B cell (primary cell): ENCODE results near the gene PRDM15. TPM values are rescaled to one million over a fixed set of nuclear protein-coding genes. Genes with fewer than 3 reads are reported as not detected.

Experiments
- ATAC-seq: fragments of 200-7000 bp; cut with Tn5 transposase; one replicate; pipeline ENCODE4 v1.10.0; 2021; ENCODE audit warnings: low read depth, mild to moderate bottlenecking, moderate number of reproducible peaks, moderate library complexity
- CTCF ChIA-PET: fragments of 350-600 bp; sonication (Branson Sonifier 250); formaldehyde crosslinking; loops from one replicate; lab custom pipeline; 2021; ENCODE audit warnings: antibody characterized with exemption, inconsistent platforms; lab: Charles Lee
- POLR2A ChIA-PET: fragments of 350-600 bp; sonication (Branson Sonifier 250); formaldehyde crosslinking; loops from one replicate; lab custom pipeline; 2021; ENCODE audit warnings: antibody characterized with exemption; lab: Charles Lee
- DNase-seq: peaks from one replicate; pipeline ENCODE4 v3.0.0; 2013
- H2AFZ ChIP-seq: 2 replicates; pipeline ENCODE4 v1.6.1; 2012; ENCODE audit warnings: mild to moderate bottlenecking, low read depth, low read length; ENCODE audit not compliant: insufficient read depth, poor library complexity, severe bottlenecking
- H3K27ac ChIP-seq, 2 donors: 1 replicate in 1 of 2; 2 replicates in 1 of 2; pipeline ENCODE4 v1.5.1; 2012 to 2013; ENCODE audit warnings: low read length in 2 of 2, mild to moderate bottlenecking in 2 of 2, moderate library complexity in 1 of 2
- H3K27me3 ChIP-seq, 4 experiments: fragments of 200-600 bp in 1 of 4; sonication (generic) in 1 of 4; replicated peaks in 1 of 4; 1 replicate in 2 of 4; 2 replicates in 2 of 4; pipeline versions ENCODE4 v1.6.1 to v1.7.0; 2013 to 2016; ENCODE audit warnings: low read length in 3 of 4, mild to moderate bottlenecking in 2 of 4, mixed read lengths in 1 of 4, moderate library complexity in 1 of 4; ENCODE audit not compliant: insufficient read depth in 4 of 4, control insufficient read depth in 3 of 4; ENCODE audit errors: control extremely low read depth in 1 of 4
- H3K36me3 ChIP-seq, 2 experiments: replicated peaks in 1 of 2; 1 replicate in 1 of 2; 2 replicates in 1 of 2; pipeline versions ENCODE4 v1.6.1 to v1.7.1; 2013; ENCODE audit warnings: low read length in 1 of 2; ENCODE audit not compliant: insufficient read depth in 2 of 2, control insufficient read depth in 1 of 2; ENCODE audit errors: control extremely low read depth in 1 of 2, extremely low read depth in 1 of 2
- H3K4me1 ChIP-seq, 2 donors: fragments of 200-600 bp in 1 of 2; sonication (generic) in 1 of 2; 1 replicate in 1 of 2; 2 replicates in 1 of 2; pipeline versions ENCODE4 v1.5.1 to v1.6.1; 2013 to 2017; ENCODE audit warnings: low read length in 2 of 2; ENCODE audit not compliant: control insufficient read depth in 2 of 2, insufficient read depth in 2 of 2
- H3K4me2 ChIP-seq: replicated peaks from 2 replicates; pipeline ENCODE3; 2012; ENCODE audit warnings: mild to moderate bottlenecking, low read depth, low read length; ENCODE audit not compliant: poor library complexity, severe bottlenecking
- H3K4me3 ChIP-seq, 5 experiments: fragments of 200-600 bp in 1 of 5; sonication (generic) in 1 of 5; 1 replicate in 3 of 5; 2 replicates in 2 of 5; pipeline versions ENCODE4 v1.5.1 to v1.7.0; 2011 to 2016; ENCODE audit warnings: low read length in 4 of 5, mild to moderate bottlenecking in 4 of 5, low read depth in 2 of 5, control low read depth in 1 of 5, moderate library complexity in 1 of 5; ENCODE audit not compliant: insufficient read depth in 1 of 5; ENCODE audit errors: control extremely low read depth in 1 of 5, extremely low read depth in 1 of 5
- H3K79me2 ChIP-seq: fragments of 200-600 bp; sonication (generic); one replicate; pipeline ENCODE4 v1.6.0; 2016; ENCODE audit warnings: low read length; ENCODE audit not compliant: control insufficient read depth, insufficient read depth
- H3K9ac ChIP-seq: fragments of 200-600 bp; sonication (generic); 2 replicates; pipeline ENCODE4 v1.6.1; 2017; ENCODE audit warnings: mild to moderate bottlenecking, low read length, moderate library complexity
- H3K9me3 ChIP-seq, 3 donors: one replicate each; pipeline versions ENCODE4 v1.6.1 to v1.7.1; 2013; ENCODE audit warnings: low read length in 2 of 3; ENCODE audit not compliant: control insufficient read depth in 2 of 3, insufficient read depth in 1 of 3; ENCODE audit errors: control extremely low read depth in 1 of 3
- H4K20me1 ChIP-seq: 2 replicates; pipeline ENCODE4 v1.6.0; 2012; ENCODE audit warnings: mild to moderate bottlenecking, low read length; ENCODE audit not compliant: insufficient read depth, control insufficient read depth, poor library complexity, severe bottlenecking
- H3K27ac Mint-ChIP-seq: one replicate; pipeline ENCODE4 v1.8.0; 2021; ENCODE audit warnings: mixed read lengths
- H3K27me3 Mint-ChIP-seq: one replicate; pipeline ENCODE4 v1.8.0; 2021; ENCODE audit warnings: mixed read lengths
- H3K4me1 Mint-ChIP-seq: one replicate; pipeline ENCODE4 v1.8.0; 2021; ENCODE audit warnings: mixed read lengths
- H3K4me3 Mint-ChIP-seq: one replicate; pipeline ENCODE4 v1.8.0; 2021; ENCODE audit warnings: mixed read lengths
- H3K9me3 Mint-ChIP-seq: one replicate; pipeline ENCODE4 v1.8.0; 2022; ENCODE audit warnings: mixed read lengths; ENCODE audit not compliant: insufficient read depth
- CTCF ChIP-seq: fragments of 200-600 bp; IDR thresholded peaks from one replicate; pipeline ENCODE4 v1.8.0; 2022; ENCODE audit warnings: antibody characterized with exemption, mild to moderate bottlenecking
- EZH2 ChIP-seq: IDR thresholded peaks from 2 replicates; pipeline ENCODE4 v1.6.1; 2012; ENCODE audit warnings: borderline replicate concordance, low read depth, mild to moderate bottlenecking, moderate library complexity, low read length; ENCODE audit not compliant: insufficient read depth, poor library complexity, severe bottlenecking
- WGBS: methylation state at CpG from one replicate; pipeline ENCODE4 v1.1.5; 2013; ENCODE audit warnings: missing lambda C conversion rate; ENCODE audit not compliant: insufficient coverage; 5-methylcytosine and 5-hydroxymethylcytosine counted together
- intact Hi-C: fragments of 100-400 bp; cut with micrococcal nuclease; formaldehyde crosslinking; loops from one replicate; pipeline ENCODE4 v1.10.0; 2022
- polyA plus RNA-seq: library from polyadenylated mRNA; depleted of rRNA; stranded (reverse); fragments of >200 nt; gene quantifications from 2 replicates; pipeline ENCODE4 v1.2.3, GENCODE V29; 2012
- total RNA-seq, 2 donors: library from RNA; stranded (reverse); fragments of 120-200 nt in 1 of 2; gene quantifications; 1 replicate in 1 of 2; 2 replicates in 1 of 2; pipeline versions ENCODE4 v1.2.3 to v1.2.4, GENCODE V29; 2013 to 2022

PRDM15 gene
- total and polyA plus RNA-seq, 2 donors (not counting 1 experiment from before 2014, with no cell fraction given): 21.3 to 29.2 TPM

- Mint-ChIP-seq H3K27me3 (no peaks in the 10 kb centered on the region), H3K4me1 (peaks cover 45% of the 10 kb centered on the region), H3K9me3 (no peaks in the 10 kb centered on the region), H3K27ac (peak overlapping the region; percentile 66), H3K4me3 (peak overlapping the region; percentile 49)
- intact Hi-C loops: loop anchor here (5.0 kb wide), 1 partner anchor 34 kb away; no protein-coding TSS in a partner anchor
- no peak overlapping the region for H2AFZ ChIP-seq
- H3K4me1 ChIP-seq: peaks cover 6 to 42% of the 10 kb centered on the region in 2 donors
- H3K9me3 ChIP-seq: no peaks in the 10 kb centered on the region
- H3K9ac ChIP-seq: peak overlapping the region; percentile 13
- TF ChIP-seq EZH2: no peak
- no peak for TF ChIP-seq CTCF
- H3K27ac ChIP-seq: peak overlapping the region in 1 of 2 donors; percentile 6
- H3K79me2 ChIP-seq: no peaks in the 10 kb centered on the region
- H3K4me2 ChIP-seq: peak overlapping the region; percentile 42
- ChIA-PET CTCF (interaction anchor here (1.3 to 2.1 kb wide), 2 partner anchors 16 to 275 kb away, joined by 6 to 9 read pairs; no protein-coding TSS in a partner anchor), POLR2A (no interaction called here)
- DNase-seq (no peak), ATAC-seq (peak; percentile 31)
- H3K27me3 ChIP-seq: no peaks in the 10 kb centered on the region
- H4K20me1 ChIP-seq: no peaks in the 10 kb centered on the region
- H3K4me3 ChIP-seq: no peak overlapping the region
- H3K36me3 ChIP-seq: peaks cover 1 to 36% of the 10 kb centered on the region in 2 experiments
- 75% methylated on average over 13 of the region's 17 CpGs for WGBS
Observed at GRCh38 chr21:41832596-41833496, 46.3 kb downstream of the PRDM15 start.
